Measurements from ENCODE around the gene KLF1. TPM values are rescaled to one million over a fixed set of nuclear protein-coding genes. Genes with fewer than 3 reads are reported as not detected.

KLF1 gene
- total and polyA plus RNA-seq, 2 of the 13 experiments (the other 11 are each of a cell fraction or from before 2014, with no cell fraction given), result not detected

GRCh38 chr19:12884926-12885748, 1.9 kb downstream of the KLF1 start (continued):
- TF ChIP-seq SKIL (CRISPR knock-in tag; IDR thresholded peaks at IDR 0.05; ENCODE audit: borderline replicate concordance) (no peak), RFX5 (IDR thresholded peaks at IDR 0.05; ENCODE audit: low read depth, low read length) (no peak), NFYB (CRISPR knock-in tag; IDR thresholded peaks at IDR 0.05) (no peak), ETS1 (CRISPR knock-in tag; IDR thresholded peaks at IDR 0.05) (no peak), NFYC (CRISPR knock-in tag; IDR thresholded peaks at IDR 0.05) (no peak), PRPF4 (IDR thresholded peaks at IDR 0.05; ENCODE audit: low read depth, low read length, poor library complexity, severe bottlenecking) (no peak), PAX8 (CRISPR knock-in tag; IDR thresholded peaks at IDR 0.05; ENCODE audit: borderline replicate concordance) (no peak), ZNF891 (CRISPR knock-in tag; IDR thresholded peaks at IDR 0.05) (peak; percentile 28), FLYWCH1 (CRISPR knock-in tag; IDR thresholded peaks at IDR 0.05) (no peak), RARG (CRISPR knock-in tag; IDR thresholded peaks at IDR 0.05; ENCODE audit: low read depth) (no peak), AHDC1 (CRISPR knock-in tag; IDR thresholded peaks at IDR 0.05; ENCODE audit: borderline replicate concordance) (no peak), DBP (CRISPR knock-in tag; IDR thresholded peaks at IDR 0.05; ENCODE audit: not compliant biosample characterization) (no peak), HNRNPL (IDR thresholded peaks at IDR 0.05; ENCODE audit: low read depth, low read length) (peak; percentile 79; the same call in 1 of the 2 replicates), REST (IDR thresholded peaks at IDR 0.05; ENCODE audit: borderline replicate concordance in 1 of 2, low read depth in 1 of 2, low read length in 2 of 2) (no peak)
